HG03064 (cell line): ENCODE results near the gene FOXJ1.

Source experiments
- ATAC-seq: cut with Tn5 transposase; IDR thresholded peaks from one replicate; pipeline ENCODE4 v1.9.1; 2021; ENCODE audit warnings: low read depth; ENCODE audit not compliant: unreplicated experiment

FOXJ1 gene

DNA sequence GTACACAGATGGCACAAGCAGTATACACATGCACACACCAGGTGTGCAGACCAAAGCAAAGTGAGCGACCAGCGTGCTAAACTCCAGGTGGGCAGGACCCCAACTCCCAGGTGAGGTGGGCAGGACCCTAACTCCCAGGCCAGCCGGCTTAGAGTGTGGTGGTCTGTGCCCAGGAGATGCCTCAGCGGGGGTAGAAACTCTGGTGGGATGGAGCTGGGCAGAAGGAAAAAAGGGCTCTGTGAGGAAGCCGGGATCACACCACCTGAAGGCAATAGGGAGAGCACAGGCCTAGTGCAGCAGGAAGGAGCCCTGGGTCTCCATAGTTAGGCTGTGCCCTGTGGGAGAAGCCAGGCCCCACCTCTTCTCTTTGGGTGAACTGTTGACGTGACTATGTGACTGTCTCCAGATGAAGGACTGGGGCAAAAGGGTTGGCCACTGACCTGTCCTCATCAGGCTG lies 1.6 kb upstream of the FOXJ1 start:
- no peak for ATAC-seq

DNA sequence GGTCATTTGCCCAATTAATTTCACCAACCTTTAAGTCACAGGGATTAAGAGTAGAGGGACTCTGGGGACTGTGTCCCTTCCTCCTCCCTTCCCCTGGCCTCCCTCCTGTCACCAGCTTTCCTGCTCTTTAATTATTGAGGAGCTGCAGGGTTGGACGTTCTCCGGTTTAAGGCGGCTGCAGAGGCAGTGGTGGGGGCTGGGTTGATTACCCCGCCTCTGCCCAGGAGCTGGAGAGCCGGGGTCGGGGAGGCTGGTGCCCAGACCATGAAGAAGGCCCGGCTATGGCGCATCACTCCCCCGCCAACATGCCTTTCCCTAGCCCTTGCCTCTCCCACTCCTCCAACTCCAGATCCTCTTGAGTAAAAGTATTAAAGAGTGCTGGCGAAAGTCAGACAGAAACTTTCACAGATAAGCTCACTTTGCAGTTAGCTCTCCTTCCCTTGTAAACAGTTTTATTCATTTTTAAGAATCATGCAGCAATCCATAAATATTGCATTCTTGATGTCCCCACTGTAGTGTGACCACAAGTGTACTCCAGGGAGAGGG lies 1.1 kb upstream of the FOXJ1 start:
- ATAC-seq, result no peak

DNA sequence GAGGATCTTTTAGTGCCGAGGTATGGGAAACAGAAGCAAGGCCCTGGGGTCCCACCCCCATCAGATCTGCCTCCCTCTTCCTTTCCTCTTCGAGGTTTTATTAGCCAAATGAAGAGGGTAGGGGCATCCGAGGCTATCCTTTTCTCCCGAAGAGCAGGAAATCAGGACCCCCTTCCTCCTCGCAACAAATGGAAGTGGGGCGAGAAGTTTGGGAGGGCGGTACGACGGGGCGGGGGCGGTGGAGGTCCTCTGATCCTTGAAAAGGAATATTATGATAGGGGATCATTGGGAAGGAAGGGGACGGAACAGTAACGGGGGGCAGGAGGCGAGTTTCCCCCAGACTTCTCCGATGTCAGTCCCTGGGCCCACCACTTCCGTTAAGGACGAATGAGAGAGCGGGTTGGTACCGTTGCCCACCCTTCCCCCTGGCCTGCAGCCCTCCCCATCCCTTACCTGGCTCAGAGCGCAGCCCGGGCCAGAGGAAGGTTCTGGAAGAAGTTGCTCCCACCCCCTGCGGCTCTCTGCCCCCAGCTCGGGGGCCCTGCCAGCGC lies 309 bp downstream of the FOXJ1 start:
- ATAC-seq, result no peak

DNA sequence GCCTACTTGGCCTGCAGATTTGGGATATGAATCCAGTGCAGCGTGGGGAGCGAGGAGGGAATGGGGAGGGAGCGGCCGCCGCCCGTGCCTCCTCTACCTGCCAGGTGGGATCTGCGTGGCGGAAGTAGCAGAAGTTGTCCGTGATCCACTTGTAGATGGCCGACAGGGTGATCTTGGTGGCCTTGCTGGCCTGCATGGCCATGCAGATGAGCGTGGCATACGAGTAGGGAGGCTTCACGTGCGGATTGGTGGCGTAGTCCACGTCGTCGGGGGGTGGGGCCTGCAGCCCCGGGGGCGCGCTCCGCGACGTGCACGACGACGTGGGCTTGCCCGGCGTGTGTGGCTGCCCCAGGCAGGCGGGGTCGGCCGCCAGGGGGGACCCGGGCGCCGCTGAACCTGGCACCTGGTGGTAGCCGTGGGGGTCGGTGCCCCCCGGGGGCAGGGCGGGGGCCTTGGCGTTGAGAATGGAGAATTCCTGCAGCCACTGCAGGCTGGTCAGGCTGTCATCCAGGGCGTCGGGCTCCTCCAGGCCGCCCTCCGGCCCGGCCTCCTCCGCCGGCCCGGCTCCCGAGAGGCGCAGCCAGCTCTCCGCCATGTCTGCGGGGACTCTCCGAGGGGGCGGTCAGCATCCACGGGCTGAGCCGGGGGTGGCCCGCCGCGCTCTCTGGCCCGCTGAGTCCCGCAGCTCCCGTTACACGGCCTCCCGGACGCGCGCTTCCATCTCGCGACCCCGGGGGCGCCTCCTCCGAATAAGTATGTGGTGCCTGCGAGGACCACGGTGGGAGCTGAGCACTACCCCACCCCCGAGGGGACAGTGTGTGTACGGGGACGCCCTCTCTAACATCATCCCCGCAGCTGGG lies 1.0 kb downstream of the FOXJ1 start:
- no peak for ATAC-seq

DNA sequence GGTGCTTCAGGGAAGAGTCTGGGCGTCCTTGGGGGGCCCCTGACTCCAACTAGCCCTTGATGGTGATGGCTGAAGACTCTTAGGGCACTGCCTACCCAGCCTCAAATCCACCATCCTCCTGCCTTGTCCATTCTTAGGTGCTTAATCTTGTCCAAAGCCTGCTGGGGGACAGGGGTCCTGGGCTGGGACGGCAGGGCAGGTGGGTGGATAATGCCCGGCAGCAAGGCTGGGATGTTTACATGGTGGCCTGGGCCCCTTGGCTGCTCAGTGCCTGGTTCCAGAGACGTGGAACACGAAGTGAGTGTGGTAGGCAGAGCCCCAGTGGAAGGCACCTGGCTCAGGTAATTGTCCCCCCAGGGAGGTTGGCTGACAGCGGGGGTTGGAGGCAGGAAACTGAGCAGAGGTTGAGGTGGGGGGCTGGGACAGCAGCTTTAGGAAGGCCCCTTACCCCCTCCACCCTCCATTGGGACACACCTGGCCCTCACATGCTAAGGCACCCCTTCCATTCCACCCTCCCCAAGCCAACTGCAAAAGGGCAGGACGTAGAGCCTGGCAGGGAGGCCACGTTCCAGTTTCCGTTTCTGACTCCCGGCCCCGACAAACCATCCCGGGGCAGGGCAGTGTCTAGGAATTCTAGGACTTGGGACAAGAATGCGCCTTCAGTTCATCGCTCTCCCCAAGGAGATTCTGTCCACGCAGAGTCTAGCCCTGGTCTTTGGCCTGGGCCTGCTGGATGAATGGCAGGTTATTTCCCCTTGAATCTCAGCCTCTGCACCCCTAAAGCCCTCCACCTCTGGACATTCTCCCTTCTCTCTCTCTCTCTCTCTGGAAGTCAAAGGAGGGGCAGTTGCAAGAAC lies 1.9 kb downstream of the FOXJ1 start:
- ATAC-seq, result no peak

DNA sequence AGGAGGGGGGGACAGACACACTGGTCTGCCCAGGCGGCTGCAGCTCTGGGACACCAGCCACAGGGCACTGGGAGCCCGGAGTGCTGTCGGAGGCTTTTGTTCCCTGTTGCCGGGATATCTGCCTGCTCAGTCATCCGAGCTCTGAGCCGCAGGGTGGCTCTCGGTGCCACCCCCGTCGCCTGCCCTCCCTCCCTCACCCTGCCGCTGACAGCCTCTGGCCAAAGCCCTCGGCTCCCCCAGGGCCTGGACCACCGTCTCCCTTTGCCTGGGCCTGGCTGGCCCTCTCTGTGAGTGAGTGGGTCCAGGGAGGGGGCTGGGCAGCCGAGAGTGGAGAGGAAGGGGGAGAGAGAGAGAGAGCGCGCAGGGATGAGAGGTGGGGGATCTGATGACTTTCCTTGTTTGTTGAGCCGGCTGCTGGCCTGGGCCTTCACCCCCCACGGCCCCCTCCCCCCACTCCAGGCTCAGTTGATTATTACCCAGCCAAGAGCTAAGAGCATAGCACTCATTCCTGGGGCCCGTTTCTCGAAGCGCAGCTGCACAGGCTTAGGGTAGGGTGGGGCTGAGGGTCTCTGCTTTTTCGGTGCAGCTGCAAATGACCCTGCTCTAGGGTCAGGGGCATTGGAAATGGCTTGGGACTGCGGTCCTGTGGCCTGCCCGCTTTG lies 2.7 kb downstream of the FOXJ1 start:
- no peak for ATAC-seq

DNA sequence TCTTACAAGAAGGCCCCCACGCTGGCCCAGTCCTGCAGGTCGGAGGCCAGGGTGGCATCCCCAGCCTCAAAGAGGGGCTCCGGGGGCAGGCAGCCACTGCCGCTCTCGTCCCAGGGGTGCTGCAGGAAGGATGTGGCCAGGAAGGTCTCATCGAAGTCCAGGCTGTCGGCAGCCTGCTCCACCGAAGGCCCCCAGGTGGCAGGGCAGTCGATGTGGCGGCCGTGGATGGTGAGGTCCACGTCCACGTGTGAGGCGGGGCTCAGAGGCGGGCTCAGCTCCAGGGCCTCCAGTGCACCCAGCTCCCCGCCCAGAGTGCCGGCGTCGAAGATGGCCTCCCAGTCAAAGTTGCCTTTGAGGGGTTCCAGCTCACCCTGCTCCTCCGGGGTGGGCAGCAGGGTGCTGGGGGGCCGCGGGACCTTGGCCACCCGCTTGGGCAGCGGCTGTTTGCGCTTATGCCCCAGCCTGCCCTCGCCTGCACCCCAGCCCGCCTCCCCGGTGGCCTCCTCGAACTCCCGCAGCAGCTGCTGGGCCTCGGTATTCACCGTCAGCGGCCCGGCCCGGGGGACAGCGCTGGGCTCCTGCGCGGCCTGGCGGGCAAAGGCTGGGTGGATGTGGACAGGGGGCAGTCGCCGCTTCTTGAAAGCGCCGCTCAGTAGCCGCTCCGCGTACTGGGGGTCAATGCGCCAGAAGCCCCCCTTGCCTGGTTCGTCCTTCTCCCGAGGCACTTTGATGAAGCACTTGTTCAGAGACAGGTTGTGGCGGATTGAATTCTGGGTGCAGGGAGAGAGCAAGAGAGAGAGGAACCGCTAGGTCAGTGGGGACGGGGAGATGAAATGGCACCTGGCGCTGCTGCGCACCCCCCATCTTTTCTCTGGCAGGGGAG lies 3.5 kb downstream of the FOXJ1 start:
- no peak for ATAC-seq

DNA sequence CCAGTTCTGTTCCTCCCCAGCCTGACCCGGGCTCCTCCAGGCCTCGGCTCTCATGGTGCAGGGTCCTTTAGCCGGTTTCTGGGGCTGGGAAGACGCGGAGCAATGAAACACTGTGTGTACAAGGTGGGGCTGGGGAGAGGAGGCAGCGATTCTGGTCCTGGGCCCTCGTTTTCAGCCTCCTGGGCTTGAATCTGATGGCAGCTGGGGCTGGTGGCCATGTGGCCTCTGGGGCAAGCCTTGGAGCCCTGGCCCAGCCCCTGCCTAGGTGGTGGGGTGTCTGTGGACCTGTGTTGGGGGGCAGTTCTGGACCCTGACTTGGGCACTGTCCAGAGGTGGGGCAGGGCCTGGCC lies 4.1 kb downstream of the FOXJ1 start:
- no peak for ATAC-seq

DNA sequence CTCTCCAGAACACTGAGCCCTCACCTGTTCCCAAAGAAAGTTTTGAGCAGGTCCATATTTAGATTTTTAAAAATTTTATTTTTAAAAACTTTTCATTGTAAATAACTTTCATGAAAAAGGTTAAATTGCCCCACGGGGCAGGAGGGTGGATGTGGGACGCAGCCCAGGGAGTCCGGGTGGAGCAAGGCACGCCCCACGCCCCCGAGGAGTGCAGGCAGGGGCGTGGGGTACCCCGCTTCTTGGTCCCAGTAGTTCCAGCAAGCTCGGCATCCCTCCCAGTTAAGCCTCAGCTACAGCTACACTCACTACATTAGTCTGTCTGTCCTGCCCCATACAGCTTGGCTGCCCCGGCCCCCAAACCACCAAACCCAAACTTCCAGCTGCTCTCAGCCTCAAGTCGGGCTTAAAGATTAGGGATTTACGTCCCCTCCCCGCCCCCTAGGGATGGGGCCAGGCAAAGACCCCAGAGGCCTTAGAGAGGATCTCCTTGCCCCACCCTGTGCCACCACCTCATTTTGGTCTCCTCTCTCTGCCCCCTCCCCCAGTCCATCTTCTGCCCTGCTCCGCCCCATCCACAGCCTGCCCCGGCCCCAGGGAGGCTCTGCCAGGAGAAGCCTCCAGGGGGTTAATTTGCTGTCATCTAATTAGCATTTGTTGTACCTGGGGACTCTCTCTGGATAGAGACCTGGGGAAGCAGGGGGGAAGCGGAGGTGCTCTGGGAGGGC lies 4.6 kb downstream of the FOXJ1 start:
- ATAC-seq, result no peak

DNA sequence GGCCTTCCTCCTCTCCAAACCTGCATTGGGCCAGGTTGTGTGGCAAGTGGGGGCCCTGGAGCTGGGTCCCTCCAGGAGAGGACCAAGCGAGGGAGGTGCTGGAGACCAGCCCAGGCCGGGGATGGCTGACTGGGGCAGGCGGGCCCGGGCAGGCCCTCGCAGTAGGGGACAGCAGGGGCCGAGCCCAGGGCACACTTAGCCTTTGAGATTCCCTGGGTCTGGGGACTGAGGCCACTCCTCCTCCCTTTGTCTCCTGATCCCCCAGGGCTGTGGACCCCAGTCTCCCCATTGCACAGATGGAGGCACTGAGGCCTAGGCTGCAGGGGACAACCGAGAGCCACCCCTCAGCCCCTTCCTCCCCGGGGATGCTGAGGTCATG lies 5.2 kb downstream of the FOXJ1 start:
- ATAC-seq, result no peak

DNA sequence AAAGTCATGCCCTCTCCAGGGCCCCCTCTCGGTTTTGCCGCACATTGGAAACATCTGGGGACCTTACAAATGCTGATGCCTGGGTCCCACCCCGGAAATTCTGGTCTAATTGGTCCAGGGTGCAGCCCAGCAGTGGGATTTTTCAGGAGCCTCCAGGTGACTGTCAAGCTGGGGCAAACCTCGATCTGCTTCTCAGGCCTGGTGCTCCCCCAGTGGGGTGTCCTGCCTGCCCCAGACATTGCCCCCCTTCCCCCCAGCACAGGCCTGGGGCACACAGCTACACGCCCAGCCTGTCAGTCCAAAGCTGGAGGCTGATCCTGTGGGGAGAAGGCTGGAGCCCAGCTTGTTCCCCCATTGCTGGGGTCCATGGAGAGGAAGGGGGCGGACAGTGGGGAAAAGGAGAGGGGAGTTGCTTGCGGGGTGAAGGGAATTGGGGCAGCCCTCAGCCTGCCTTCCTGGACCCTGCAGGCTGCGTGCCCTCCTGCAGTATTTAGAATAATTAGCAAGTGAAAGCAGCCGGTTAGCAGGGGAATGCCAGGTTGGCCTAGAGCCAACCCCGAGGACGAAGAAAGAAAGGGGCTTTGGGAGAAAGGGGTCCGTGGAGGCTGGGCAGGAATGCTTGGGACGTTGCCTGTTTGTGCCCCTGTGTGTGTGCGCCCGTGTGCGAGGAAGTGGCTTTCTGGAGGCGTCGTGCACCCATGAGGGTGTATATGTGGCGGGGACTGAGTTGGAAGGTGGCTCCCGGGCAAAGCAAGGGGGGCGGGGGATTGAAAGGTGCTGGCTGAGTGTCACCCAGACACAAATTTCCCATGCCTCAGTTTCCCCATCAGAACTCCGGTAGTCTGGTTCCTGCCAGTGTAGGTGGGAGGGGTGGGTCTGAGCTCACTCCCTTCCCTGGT lies 5.9 kb downstream of the FOXJ1 start:
- no peak for ATAC-seq

DNA sequence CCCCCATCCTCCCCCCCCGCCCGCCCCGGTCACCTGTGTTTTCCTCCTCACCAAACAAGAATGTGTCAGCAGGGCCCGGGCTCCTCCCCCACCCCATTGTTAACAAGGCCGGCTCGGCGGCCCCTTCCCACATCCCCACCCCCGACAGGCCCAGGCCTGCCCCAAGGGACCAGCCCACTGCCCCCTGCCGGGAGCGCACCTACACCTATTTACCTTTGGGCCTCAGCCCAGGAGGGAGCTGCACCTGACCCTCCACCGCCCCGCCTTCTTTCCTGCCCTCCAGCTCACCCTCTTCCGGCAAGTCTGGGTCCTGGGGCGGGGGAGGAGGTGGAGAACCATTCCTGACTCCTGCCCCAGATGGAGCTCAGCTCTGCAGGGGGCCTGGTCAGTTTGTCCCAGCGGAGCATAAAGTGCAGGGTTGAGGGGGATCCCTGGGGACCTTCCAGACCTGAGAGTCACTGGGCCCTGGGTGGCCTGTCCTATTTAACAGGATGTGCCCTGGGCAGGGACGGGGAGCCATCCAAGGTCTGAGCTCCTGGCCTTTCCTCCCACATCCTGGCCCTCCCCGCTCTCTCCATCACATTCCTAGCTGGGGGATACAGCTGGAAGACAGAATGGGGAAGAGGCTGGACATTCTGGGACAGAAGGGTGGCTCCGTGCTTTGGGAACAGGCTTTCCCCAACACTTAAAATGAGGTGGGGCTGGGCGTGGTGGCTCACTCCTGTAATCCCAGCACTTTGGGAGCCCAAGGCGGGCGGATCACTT lies 8.3 kb downstream of the FOXJ1 start:
- ATAC-seq, result no peak

DNA sequence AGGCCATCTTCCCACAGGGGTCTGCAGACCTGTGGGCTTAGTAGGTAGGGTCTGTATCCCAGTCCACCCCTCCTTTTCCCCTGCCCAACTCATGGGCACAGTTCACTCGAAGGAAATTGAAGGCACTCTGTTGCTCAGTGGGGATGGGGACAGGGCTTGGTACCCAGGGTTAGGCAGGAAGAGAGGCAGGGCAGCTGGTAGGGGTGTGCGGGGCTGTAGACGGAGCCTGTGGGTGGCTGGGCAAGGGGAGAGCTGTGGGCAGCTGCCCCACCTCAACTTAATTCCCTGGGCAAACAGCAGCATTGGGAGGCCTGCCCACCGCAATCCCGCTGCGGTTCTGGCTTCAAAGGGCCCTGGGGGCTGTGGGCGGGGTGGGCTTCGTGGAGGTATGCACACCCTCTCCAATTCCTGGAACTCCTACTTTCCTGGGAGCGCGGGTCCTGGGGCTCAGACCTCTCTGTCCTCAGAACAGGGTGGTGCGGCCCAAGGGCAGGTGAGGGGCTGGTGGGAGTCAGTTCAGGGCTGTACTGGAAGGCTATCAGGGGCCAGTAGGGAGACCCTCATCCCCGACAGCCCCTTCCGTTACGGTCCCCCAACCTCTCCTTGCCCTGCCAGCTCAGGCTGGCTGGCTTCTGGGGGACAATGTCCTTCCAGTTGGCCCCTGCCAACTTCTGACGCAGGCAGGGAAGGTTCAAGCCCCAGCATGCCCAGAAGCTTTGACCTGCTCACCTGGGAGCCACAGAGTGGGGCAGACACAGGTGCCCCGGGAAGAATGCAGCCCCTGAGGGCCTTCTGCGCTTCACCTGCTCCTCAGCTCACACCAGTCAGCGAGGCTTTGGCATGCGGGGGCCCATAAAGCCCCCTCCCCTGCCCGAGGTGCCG lies 9.1 kb downstream of the FOXJ1 start:
- no peak for ATAC-seq

DNA sequence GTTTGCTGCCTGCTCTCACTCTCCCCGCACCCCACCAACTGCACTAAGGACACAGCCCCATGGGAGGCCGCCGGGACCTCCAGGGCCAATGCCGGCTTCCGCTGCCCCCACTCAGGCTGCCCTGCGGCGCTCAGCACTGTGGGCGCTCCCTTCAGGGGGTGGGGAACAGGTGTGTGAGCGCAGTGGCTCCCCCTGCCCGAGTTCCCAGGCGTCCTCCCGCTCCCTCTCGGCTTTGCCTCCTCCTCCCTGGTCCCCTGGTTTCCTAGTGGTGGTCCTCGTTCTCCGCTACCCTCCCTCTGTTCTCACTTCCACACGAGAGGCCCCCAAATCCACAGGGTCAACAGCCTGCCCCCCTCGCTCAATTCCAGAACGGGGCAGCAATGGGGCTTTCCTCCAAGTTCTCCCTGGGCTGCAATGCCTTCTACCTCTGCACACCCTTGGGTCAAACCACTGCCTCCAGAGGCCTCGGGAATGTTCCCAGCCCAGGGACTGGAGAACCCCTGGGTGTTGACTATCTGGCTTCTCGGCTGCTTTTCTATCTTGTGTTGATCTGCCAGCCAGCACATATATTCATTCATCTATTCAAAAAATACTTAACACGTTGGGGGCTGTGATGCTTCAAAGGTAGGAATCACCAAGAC lies 9.9 kb downstream of the FOXJ1 start:
- no peak for ATAC-seq

DNA sequence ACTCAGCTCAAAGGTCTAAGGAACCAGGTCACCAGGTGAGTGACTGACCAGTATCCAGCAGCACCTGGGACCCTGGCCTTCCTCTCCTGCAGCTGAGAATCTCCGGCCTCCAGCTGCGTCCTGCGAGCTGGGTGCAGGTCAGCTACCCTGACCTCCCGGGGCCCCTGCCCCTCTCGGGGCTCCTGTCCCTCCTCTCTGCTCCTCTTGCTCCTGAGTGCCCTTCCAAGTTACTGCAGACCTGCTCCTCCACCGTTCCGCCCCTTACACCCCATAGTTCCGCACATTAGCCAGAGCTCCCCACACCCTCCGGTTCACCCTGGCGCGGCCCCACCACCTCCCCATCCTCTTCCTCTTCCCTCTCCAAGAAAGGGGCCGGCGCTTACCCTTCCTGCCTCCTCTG lies 10.6 kb downstream of the FOXJ1 start:
- ATAC-seq, result no peak

DNA sequence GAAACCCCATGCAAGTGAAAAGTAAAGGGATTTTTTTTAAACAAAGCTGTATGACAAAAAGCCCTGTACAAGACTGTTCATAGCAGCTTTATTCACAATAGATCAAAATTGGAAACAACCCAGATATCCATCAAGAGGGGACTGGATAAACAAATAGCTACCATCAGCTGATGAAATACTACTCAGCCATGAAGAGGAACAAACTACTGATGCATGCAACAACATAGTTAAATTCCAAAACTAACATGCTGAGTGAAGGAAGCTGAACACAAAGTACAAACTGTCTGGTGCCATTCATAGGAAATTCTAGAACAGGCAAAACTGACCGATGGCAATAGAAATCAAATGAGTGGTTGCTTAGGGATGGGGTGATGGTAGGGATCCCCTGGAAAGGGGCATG lies 15.1 kb downstream of the FOXJ1 start:
- no peak for ATAC-seq
